SK-N-SH (cell line): ENCODE data around the gene SLC25A21. TPM values are rescaled to one million over a fixed set of nuclear protein-coding genes. Genes with fewer than 3 reads are reported as not detected.

ENCODE experiments used
- CTCF ChIA-PET: fragments of 300-600, 350-600 bp; formaldehyde crosslinking; extraction: SDS; loops from one replicate; lab custom pipeline; 2021; lab: Yijun Ruan, JAX
- POLR2A ChIA-PET: fragments of 350-600 bp; sonication (Branson Sonifier 250); formaldehyde crosslinking; extraction: SDS; loops from one replicate; lab custom pipeline; 2020; ENCODE audit warnings: antibody characterized with exemption, inconsistent platforms; lab: Yijun Ruan, JAX
- DNase-seq: peaks from one replicate; pipeline ENCODE4 v3.0.0; 2012
- H2AFZ ChIP-seq: fragments of 200-600 bp; sonication (generic); 2 replicates; pipeline ENCODE4 v1.8.1; 2016; ENCODE audit warnings: antibody characterized with exemption, mild to moderate bottlenecking, low read depth
- H3F3A ChIP-seq: fragments of 200-600 bp; sonication (generic); replicated peaks from 2 replicates; pipeline ENCODE3; 2016; ENCODE audit warnings: antibody characterized with exemption, mild to moderate bottlenecking; ENCODE audit not compliant: insufficient read depth
- H3K27ac ChIP-seq, 2 experiments: fragments of 200-500 bp in 1 of 2; fragments of 200-600 bp in 1 of 2; sonication (Bioruptor generic) in 1 of 2; sonication (generic), shearing (Covaris generic) in 1 of 2; 2 replicates each; pipeline versions ENCODE4 v1.5.1 to v1.6.1; 2014 to 2016; ENCODE audit warnings: low read depth in 2 of 2, inconsistent platforms in 1 of 2, low read length in 1 of 2, mild to moderate bottlenecking in 1 of 2, mixed read lengths in 1 of 2
- H3K27me3 ChIP-seq: fragments of 200-600 bp; sonication (generic), shearing (Covaris generic); 2 replicates; pipeline ENCODE4 v1.6.1; 2016; ENCODE audit warnings: mixed run types; ENCODE audit not compliant: insufficient read depth
- H3K36me3 ChIP-seq, 2 experiments: fragments of 200-500 bp in 1 of 2; fragments of 200-600 bp in 1 of 2; sonication (Bioruptor generic) in 1 of 2; sonication (generic) in 1 of 2; replicated peaks in 1 of 2; 2 replicates each; pipeline versions ENCODE3 to v1.5.1; 2014 to 2016; ENCODE audit warnings: low read length in 1 of 2, mild to moderate bottlenecking in 1 of 2; ENCODE audit not compliant: insufficient read depth in 2 of 2, control insufficient read depth in 1 of 2
- H3K4me1 ChIP-seq, 2 experiments: fragments of 200-500 bp in 1 of 2; fragments of 200-600 bp in 1 of 2; sonication (Bioruptor generic) in 1 of 2; sonication (generic), shearing (Covaris generic) in 1 of 2; 2 replicates each; pipeline versions ENCODE4 v1.5.1 to v1.6.1; 2014 to 2016; ENCODE audit warnings: low read depth in 1 of 2, low read length in 1 of 2, mixed run types in 1 of 2; ENCODE audit not compliant: insufficient read depth in 2 of 2, control insufficient read depth in 1 of 2
- H3K4me2 ChIP-seq: fragments of 200-600 bp; sonication (generic), shearing (Covaris generic); 2 replicates; pipeline ENCODE4 v1.6.1; 2017; ENCODE audit warnings: mixed run types
- H3K4me3 ChIP-seq, 2 experiments: fragments of 200-500 bp in 1 of 2; fragments of 200-600 bp in 1 of 2; sonication (Bioruptor generic) in 1 of 2; sonication (generic), shearing (Covaris generic) in 1 of 2; 2 replicates each; pipeline versions ENCODE4 v1.5.1 to v1.8.1; 2014 to 2016; ENCODE audit warnings: low read depth in 2 of 2, inconsistent platforms in 1 of 2, low read length in 1 of 2, mild to moderate bottlenecking in 1 of 2, mixed read lengths in 1 of 2, moderate library complexity in 1 of 2
- H3K79me2 ChIP-seq: fragments of 200-600 bp; sonication (generic); 2 replicates; pipeline ENCODE4 v1.8.1; 2017; ENCODE audit warnings: mild to moderate bottlenecking; ENCODE audit not compliant: insufficient read depth
- H3K9ac ChIP-seq: fragments of 200-600 bp; sonication (generic); 2 replicates; pipeline ENCODE4 v1.6.1; 2017; ENCODE audit warnings: mixed run types
- H3K9me2 ChIP-seq: fragments of 200-600 bp; sonication (generic); 2 replicates; pipeline ENCODE4 v1.6.1; 2017; ENCODE audit warnings: mixed run types
- H3K9me3 ChIP-seq: fragments of 200-600 bp; sonication (generic); 2 replicates; pipeline ENCODE4 v1.6.1; 2017; ENCODE audit warnings: mixed run types, mild to moderate bottlenecking, moderate library complexity
- H4K20me1 ChIP-seq: fragments of 200-600 bp; sonication (generic); 2 replicates; pipeline ENCODE4 v1.6.1; 2017; ENCODE audit warnings: mild to moderate bottlenecking, mixed run types; ENCODE audit not compliant: insufficient read depth
- CHD2 ChIP-seq: fragments of 150-350 bp; IDR thresholded peaks from 2 replicates; pipeline ENCODE4 v1.6.1; 2018; ENCODE audit warnings: low read length; ENCODE audit not compliant: partially characterized antibody
- ELF1 ChIP-seq: IDR thresholded peaks from 2 replicates; pipeline ENCODE4 v1.4.0; 2012
- EP300 ChIP-seq, 2 experiments: IDR thresholded peaks; 2 replicates each; pipeline versions ENCODE4 v1.4.0 to v1.6.1; 2012; ENCODE audit warnings: borderline replicate concordance in 1 of 2, low read depth in 1 of 2, low read length in 1 of 2
- EZH2phosphoT487 ChIP-seq: fragments of 200-600 bp; sonication (generic); IDR thresholded peaks from 2 replicates; pipeline ENCODE4 v1.6.1; 2017; ENCODE audit warnings: low read depth, mixed run types, mild to moderate bottlenecking, antibody characterized with exemption, moderate library complexity, borderline replicate concordance
- FOXJ3 ChIP-seq: sonication (generic); formaldehyde crosslinking; IDR thresholded peaks from 2 replicates; pipeline ENCODE4 v1.5.1; 2020; ENCODE audit warnings: mild to moderate bottlenecking, missing genetic modification reagents
- GABPA ChIP-seq: IDR thresholded peaks from 2 replicates; pipeline ENCODE4 v1.4.0; 2012; ENCODE audit warnings: low read depth, mild to moderate bottlenecking
- GATA2 ChIP-seq: sonication (generic); formaldehyde crosslinking; IDR thresholded peaks from 2 replicates; pipeline ENCODE4 v1.5.0; 2020; ENCODE audit warnings: mild to moderate bottlenecking, missing genetic modification reagents
- JUND ChIP-seq: IDR thresholded peaks from 2 replicates; pipeline ENCODE4 v1.4.0; 2012
- NFIC ChIP-seq: IDR thresholded peaks from 2 replicates; pipeline ENCODE4 v1.4.0; 2012; ENCODE audit warnings: borderline replicate concordance
- NRF1 ChIP-seq: IDR thresholded peaks from 2 replicates; pipeline ENCODE4 v1.6.1; 2012; ENCODE audit warnings: low read depth, mild to moderate bottlenecking, low read length
- RAD21 ChIP-seq: IDR thresholded peaks from 2 replicates; pipeline ENCODE4 v1.6.1; 2012; ENCODE audit warnings: mild to moderate bottlenecking, low read length
- RFX5 ChIP-seq: IDR thresholded peaks from 2 replicates; pipeline ENCODE4 v1.6.1; 2012; ENCODE audit warnings: mild to moderate bottlenecking, improper control_type of control experiment, low read length
- RXRA ChIP-seq: IDR thresholded peaks from 2 replicates; pipeline ENCODE4 v1.4.0; 2012; ENCODE audit warnings: low read depth, mild to moderate bottlenecking, borderline replicate concordance
- TCF12 ChIP-seq: IDR thresholded peaks from 2 replicates; pipeline ENCODE4 v1.4.0; 2012
- YY1 ChIP-seq: IDR thresholded peaks from 2 replicates; pipeline ENCODE4 v1.4.0; 2012; ENCODE audit warnings: low read depth, mild to moderate bottlenecking
- WGBS: methylation state at CpG from one replicate; pipeline ENCODE4 v1.1.6; 2017; ENCODE audit warnings: low lambda C conversion rate; 5-methylcytosine and 5-hydroxymethylcytosine counted together
- polyA plus RNA-seq, 3 experiments: library from polyadenylated mRNA; depleted of rRNA; stranded (reverse); fragments of >200 nt; gene quantifications; 2 replicates each; pipeline ENCODE4 v1.2.3, GENCODE V29; 2012
- TF ChIP-seq, protein P1 (sequence below): IDR thresholded peaks from 2 replicates; pipeline ENCODE4 v1.4.0; 2012; ENCODE audit warnings: low read depth, borderline replicate concordance
- TF ChIP-seq, protein P2 (sequence below): IDR thresholded peaks from 2 replicates; pipeline ENCODE4 v1.4.0; 2012; ENCODE audit warnings: low read depth, borderline replicate concordance
- TF ChIP-seq, protein P3 (sequence below): IDR thresholded peaks from 2 replicates; pipeline ENCODE4 v1.6.1; 2012; ENCODE audit warnings: mild to moderate bottlenecking, low read depth, low read length, moderate library complexity
- TF ChIP-seq, protein P4 (sequence below): fragments of 150-350 bp; IDR thresholded peaks from 2 replicates; pipeline ENCODE4 v1.6.1; 2016; ENCODE audit warnings: mild to moderate bottlenecking, low read depth, low read length

SLC25A21 gene
- polyA plus RNA-seq, 1 of the 3 experiments (the other 2 are of a cell fraction): not detected

DNA sequence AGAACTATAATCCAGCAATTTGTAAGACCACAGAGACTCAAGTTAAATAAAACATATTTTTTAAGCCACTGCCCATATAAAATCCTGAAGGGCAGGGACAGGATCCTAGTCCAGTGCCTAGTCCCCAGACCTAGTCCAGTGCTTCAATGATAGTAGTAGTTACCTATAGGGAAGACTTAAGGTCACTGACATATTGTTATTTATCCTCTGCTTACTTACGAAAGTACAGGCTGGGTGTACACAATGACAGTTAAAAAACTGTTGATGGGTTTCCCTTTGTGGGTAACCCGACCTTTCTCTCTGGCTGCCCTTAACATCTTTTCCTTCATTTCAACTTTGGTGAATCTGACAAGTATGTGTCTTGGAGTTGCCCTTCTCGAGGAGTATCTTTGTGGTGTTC is 192.5 kb downstream of the SLC25A21 start:
- POLR2A ChIA-PET: no interaction called here
- 14% methylated on average over 3 of the region's 3 CpGs for WGBS
- no peak overlapping the region for H2AFZ ChIP-seq
- no peak for DNase-seq
- H3K27me3 ChIP-seq: no peaks in the 10 kb centered on the region
- H3K4me2 ChIP-seq: no peak overlapping the region
- no peaks in the 10 kb centered on the region for H3K9me2 ChIP-seq
- no peaks in the 10 kb centered on the region for H3K36me3 ChIP-seq
- TF ChIP-seq, protein P1, sequence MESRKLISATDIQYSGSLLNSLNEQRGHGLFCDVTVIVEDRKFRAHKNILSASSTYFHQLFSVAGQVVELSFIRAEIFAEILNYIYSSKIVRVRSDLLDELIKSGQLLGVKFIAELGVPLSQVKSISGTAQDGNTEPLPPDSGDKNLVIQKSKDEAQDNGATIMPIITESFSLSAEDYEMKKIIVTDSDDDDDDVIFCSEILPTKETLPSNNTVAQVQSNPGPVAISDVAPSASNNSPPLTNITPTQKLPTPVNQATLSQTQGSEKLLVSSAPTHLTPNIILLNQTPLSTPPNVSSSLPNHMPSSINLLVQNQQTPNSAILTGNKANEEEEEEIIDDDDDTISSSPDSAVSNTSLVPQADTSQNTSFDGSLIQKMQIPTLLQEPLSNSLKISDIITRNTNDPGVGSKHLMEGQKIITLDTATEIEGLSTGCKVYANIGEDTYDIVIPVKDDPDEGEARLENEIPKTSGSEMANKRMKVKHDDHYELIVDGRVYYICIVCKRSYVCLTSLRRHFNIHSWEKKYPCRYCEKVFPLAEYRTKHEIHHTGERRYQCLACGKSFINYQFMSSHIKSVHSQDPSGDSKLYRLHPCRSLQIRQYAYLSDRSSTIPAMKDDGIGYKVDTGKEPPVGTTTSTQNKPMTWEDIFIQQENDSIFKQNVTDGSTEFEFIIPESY: no peak
- no peak for TF ChIP-seq RAD21
- TF ChIP-seq RFX5: no peak
- no peak for TF ChIP-seq GATA2
- no peak for TF ChIP-seq NRF1
- TF ChIP-seq RXRA: no peak
- TF ChIP-seq, protein P2, sequence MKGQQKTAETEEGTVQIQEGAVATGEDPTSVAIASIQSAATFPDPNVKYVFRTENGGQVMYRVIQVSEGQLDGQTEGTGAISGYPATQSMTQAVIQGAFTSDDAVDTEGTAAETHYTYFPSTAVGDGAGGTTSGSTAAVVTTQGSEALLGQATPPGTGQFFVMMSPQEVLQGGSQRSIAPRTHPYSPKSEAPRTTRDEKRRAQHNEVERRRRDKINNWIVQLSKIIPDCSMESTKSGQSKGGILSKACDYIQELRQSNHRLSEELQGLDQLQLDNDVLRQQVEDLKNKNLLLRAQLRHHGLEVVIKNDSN: no peak
- TF ChIP-seq YY1: no peak
- TF ChIP-seq JUND: no peak
- TF ChIP-seq GABPA: no peak
- no peak for TF ChIP-seq EP300 (IDR thresholded peaks at IDR 0.05; ENCODE audit: borderline replicate concordance in 1 of 2, low read depth in 1 of 2, low read length in 1 of 2)
- TF ChIP-seq FOXJ3: no peak
- TF ChIP-seq, protein P3, sequence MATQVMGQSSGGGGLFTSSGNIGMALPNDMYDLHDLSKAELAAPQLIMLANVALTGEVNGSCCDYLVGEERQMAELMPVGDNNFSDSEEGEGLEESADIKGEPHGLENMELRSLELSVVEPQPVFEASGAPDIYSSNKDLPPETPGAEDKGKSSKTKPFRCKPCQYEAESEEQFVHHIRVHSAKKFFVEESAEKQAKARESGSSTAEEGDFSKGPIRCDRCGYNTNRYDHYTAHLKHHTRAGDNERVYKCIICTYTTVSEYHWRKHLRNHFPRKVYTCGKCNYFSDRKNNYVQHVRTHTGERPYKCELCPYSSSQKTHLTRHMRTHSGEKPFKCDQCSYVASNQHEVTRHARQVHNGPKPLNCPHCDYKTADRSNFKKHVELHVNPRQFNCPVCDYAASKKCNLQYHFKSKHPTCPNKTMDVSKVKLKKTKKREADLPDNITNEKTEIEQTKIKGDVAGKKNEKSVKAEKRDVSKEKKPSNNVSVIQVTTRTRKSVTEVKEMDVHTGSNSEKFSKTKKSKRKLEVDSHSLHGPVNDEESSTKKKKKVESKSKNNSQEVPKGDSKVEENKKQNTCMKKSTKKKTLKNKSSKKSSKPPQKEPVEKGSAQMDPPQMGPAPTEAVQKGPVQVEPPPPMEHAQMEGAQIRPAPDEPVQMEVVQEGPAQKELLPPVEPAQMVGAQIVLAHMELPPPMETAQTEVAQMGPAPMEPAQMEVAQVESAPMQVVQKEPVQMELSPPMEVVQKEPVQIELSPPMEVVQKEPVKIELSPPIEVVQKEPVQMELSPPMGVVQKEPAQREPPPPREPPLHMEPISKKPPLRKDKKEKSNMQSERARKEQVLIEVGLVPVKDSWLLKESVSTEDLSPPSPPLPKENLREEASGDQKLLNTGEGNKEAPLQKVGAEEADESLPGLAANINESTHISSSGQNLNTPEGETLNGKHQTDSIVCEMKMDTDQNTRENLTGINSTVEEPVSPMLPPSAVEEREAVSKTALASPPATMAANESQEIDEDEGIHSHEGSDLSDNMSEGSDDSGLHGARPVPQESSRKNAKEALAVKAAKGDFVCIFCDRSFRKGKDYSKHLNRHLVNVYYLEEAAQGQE: no peak
- TF ChIP-seq, protein P4, sequence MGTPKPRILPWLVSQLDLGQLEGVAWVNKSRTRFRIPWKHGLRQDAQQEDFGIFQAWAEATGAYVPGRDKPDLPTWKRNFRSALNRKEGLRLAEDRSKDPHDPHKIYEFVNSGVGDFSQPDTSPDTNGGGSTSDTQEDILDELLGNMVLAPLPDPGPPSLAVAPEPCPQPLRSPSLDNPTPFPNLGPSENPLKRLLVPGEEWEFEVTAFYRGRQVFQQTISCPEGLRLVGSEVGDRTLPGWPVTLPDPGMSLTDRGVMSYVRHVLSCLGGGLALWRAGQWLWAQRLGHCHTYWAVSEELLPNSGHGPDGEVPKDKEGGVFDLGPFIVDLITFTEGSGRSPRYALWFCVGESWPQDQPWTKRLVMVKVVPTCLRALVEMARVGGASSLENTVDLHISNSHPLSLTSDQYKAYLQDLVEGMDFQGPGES: no peak
- TF ChIP-seq NFIC: no peak
- TF ChIP-seq TCF12: no peak
- no peak for TF ChIP-seq ELF1
- TF ChIP-seq EZH2phosphoT487: no peak
- TF ChIP-seq CHD2: no peak
- no peaks in the 10 kb centered on the region for H3K4me1 ChIP-seq
- no peak overlapping the region for H3K27ac ChIP-seq
- CTCF ChIA-PET: no interaction called here
- no peaks in the 10 kb centered on the region for H4K20me1 ChIP-seq
- no peaks in the 10 kb centered on the region for H3F3A ChIP-seq
- no peak overlapping the region for H3K9ac ChIP-seq
- H3K9me3 ChIP-seq: no peaks in the 10 kb centered on the region
- no peak overlapping the region for H3K4me3 ChIP-seq
- H3K79me2 ChIP-seq: no peaks in the 10 kb centered on the region
